Mammary epithelial cell (primary cell): ENCODE data around the gene HSPA1L.

Experiments used
- EZH2 ChIP-seq: IDR thresholded peaks from 2 replicates; pipeline ENCODE4 v1.6.1; 2012; ENCODE audit warnings: low read length, inconsistent platforms, borderline replicate concordance
- TF ChIP-seq, protein P1 (sequence below), 2 donors: IDR thresholded peaks in 1 of 2; conservative IDR thresholded peaks in 1 of 2; 2 replicates each; pipeline ENCODE4 v1.5.1; 2011 to 2012; ENCODE audit warnings: inconsistent platforms in 2 of 2, low read length in 2 of 2, mild to moderate bottlenecking in 2 of 2, control low read depth in 1 of 2, low read depth in 1 of 2; ENCODE audit not compliant: insufficient read depth in 1 of 2; ENCODE audit errors: extremely low read depth in 1 of 2

GRCh38 chr6:31777667-31778050, 37.4 kb downstream of the HSPA1L start:
- TF ChIP-seq, protein P1, sequence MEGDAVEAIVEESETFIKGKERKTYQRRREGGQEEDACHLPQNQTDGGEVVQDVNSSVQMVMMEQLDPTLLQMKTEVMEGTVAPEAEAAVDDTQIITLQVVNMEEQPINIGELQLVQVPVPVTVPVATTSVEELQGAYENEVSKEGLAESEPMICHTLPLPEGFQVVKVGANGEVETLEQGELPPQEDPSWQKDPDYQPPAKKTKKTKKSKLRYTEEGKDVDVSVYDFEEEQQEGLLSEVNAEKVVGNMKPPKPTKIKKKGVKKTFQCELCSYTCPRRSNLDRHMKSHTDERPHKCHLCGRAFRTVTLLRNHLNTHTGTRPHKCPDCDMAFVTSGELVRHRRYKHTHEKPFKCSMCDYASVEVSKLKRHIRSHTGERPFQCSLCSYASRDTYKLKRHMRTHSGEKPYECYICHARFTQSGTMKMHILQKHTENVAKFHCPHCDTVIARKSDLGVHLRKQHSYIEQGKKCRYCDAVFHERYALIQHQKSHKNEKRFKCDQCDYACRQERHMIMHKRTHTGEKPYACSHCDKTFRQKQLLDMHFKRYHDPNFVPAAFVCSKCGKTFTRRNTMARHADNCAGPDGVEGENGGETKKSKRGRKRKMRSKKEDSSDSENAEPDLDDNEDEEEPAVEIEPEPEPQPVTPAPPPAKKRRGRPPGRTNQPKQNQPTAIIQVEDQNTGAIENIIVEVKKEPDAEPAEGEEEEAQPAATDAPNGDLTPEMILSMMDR (conservative IDR thresholded peaks at IDR 0.05 in 1 of 2, IDR thresholded peaks at IDR 0.05 in 1 of 2; ENCODE audit: extremely low read depth in 1 of 2, insufficient read depth in 1 of 2, low read depth in 1 of 2, low read length in 2 of 2), result no peak
- TF ChIP-seq EZH2, result no peak
